ENCODE measurements around the gene THADA. TPM values are rescaled to one million over a fixed set of nuclear protein-coding genes. Genes with fewer than 3 reads are reported as not detected.
A peak's percentile ranks its signal among the peaks of the same experiment; 100 is the strongest.

THADA gene
- total RNA-seq, 1 experiment from 2014 or later: 29.4 TPM

- DNase-seq: peak; percentile 50
These were observed 183.6 kb downstream of the THADA start for GRCh38 chr2:43412114-43412753.

GRCh38 chr2:43410055-43410604, 185.7 kb downstream of the THADA start:
- Histone ChIP-seq H3K4me2 (ENCODE audit: low read depth, low read length, poor library complexity, severe bottlenecking) (no peak overlapping the region), H2AFZ (ENCODE audit: low read length) (no peak overlapping the region), H3K9me2 (replicated peaks; ENCODE audit: insufficient read depth, low read length) (no peaks in the 10 kb centered on the region), H3K27ac (ENCODE audit: low read length) (no peak overlapping the region), H3K36me3 (ENCODE audit: insufficient read depth, low read length) (0 out of 2 replicates have a peak, but pooled peaks cover 5% of the 10 kb centered on the region), H3K4me3 (ENCODE audit: low read length) (no peak overlapping the region), H4K20me1 (ENCODE audit: insufficient read depth, low read depth, low read length) (no peaks in the 10 kb centered on the region), H3K9me3 (ENCODE audit: low read length) (no peaks in the 10 kb centered on the region), H3K9ac (ENCODE audit: low read length) (no peak overlapping the region), H3K4me1 (ENCODE audit: low read length) (peaks cover 79% of the 10 kb centered on the region), H3K79me2 (ENCODE audit: low read length) (no peaks in the 10 kb centered on the region), H3K27me3 (ENCODE audit: low read length) (no peaks in the 10 kb centered on the region)
- DNase-seq: no peak

More at GRCh38 chr2:43412114-43412753, 183.6 kb downstream of the THADA start:
- H3K9me2 ChIP-seq (replicated peaks; ENCODE audit: insufficient read depth, low read length): no peaks in the 10 kb centered on the region
- no peaks in the 10 kb centered on the region for H3K79me2 ChIP-seq (ENCODE audit: low read length)
- H3K4me3 ChIP-seq (ENCODE audit: low read length): no peak overlapping the region
- H3K27me3 ChIP-seq (ENCODE audit: low read length): no peaks in the 10 kb centered on the region
- H4K20me1 ChIP-seq (ENCODE audit: insufficient read depth, low read depth, low read length): no peaks in the 10 kb centered on the region
- no peak overlapping the region for H2AFZ ChIP-seq (ENCODE audit: low read length)
- H3K4me1 ChIP-seq (ENCODE audit: low read length): peaks cover 79% of the 10 kb centered on the region
- H3K9ac ChIP-seq (ENCODE audit: low read length): no peak overlapping the region
- H3K27ac ChIP-seq (ENCODE audit: low read length): peak overlapping the region; percentile 72
- H3K4me2 ChIP-seq (ENCODE audit: low read depth, low read length, poor library complexity, severe bottlenecking): peak overlapping the region; percentile 43
- 0 out of 2 replicates have a peak, but pooled peaks cover 5% of the 10 kb centered on the region for H3K36me3 ChIP-seq (ENCODE audit: insufficient read depth, low read length)
- H3K9me3 ChIP-seq (ENCODE audit: low read length): no peaks in the 10 kb centered on the region

- Histone ChIP-seq H3K36me3 (ENCODE audit: insufficient read depth, low read length) (0 out of 2 replicates have a peak, but pooled peaks cover 4% of the 10 kb centered on the region), H3K9ac (ENCODE audit: low read length) (peak overlapping the region; percentile 48; the same call in 1 of the 2 replicates), H3K4me3 (ENCODE audit: low read length) (peak overlapping the region; percentile 44; the same call in 1 of the 2 replicates), H3K27me3 (ENCODE audit: low read length) (no peaks in the 10 kb centered on the region), H3K79me2 (ENCODE audit: low read length) (no peaks in the 10 kb centered on the region), H3K4me1 (ENCODE audit: low read length) (peaks cover 90% of the 10 kb centered on the region), H3K9me3 (ENCODE audit: low read length) (no peaks in the 10 kb centered on the region), H3K9me2 (replicated peaks; ENCODE audit: insufficient read depth, low read length) (no peaks in the 10 kb centered on the region), H3K27ac (ENCODE audit: low read length) (peak overlapping the region; percentile 70), H3K4me2 (ENCODE audit: low read depth, low read length, poor library complexity, severe bottlenecking) (peak overlapping the region; percentile 65), H4K20me1 (ENCODE audit: insufficient read depth, low read depth, low read length) (no peaks in the 10 kb centered on the region), H2AFZ (ENCODE audit: low read length) (no peak overlapping the region)
- DNase-seq: peak; percentile 84
These were observed 187.3 kb downstream of the THADA start for GRCh38 chr2:43408407-43409160.

GRCh38 chr2:43407935-43408334, 187.9 kb downstream of the THADA start:
- no peak overlapping the region; the same call in 1 of the 2 replicates for H2AFZ ChIP-seq (ENCODE audit: low read length)
- H3K4me1 ChIP-seq (ENCODE audit: low read length): peaks cover 90% of the 10 kb centered on the region

GRCh38 chr2:43406651-43407279, 189.1 kb downstream of the THADA start:
- Histone ChIP-seq H3K4me2 (ENCODE audit: low read depth, low read length, poor library complexity, severe bottlenecking) (peak overlapping the region; percentile 52), H3K27ac (ENCODE audit: low read length) (peak overlapping the region; percentile 16; the same call in 1 of the 2 replicates), H3K4me3 (ENCODE audit: low read length) (no peak overlapping the region), H2AFZ (ENCODE audit: low read length) (no peak overlapping the region), H3K27me3 (ENCODE audit: low read length) (no peaks in the 10 kb centered on the region), H4K20me1 (ENCODE audit: insufficient read depth, low read depth, low read length) (no peaks in the 10 kb centered on the region), H3K9me2 (replicated peaks; ENCODE audit: insufficient read depth, low read length) (no peaks in the 10 kb centered on the region), H3K36me3 (ENCODE audit: insufficient read depth, low read length) (no peaks in the 10 kb centered on the region), H3K4me1 (ENCODE audit: low read length) (peaks cover 90% of the 10 kb centered on the region), H3K9ac (ENCODE audit: low read length) (no peak overlapping the region), H3K9me3 (ENCODE audit: low read length) (no peaks in the 10 kb centered on the region), H3K79me2 (ENCODE audit: low read length) (no peaks in the 10 kb centered on the region)
- no peak for DNase-seq

More at GRCh38 chr2:43407935-43408334, 187.9 kb downstream of the THADA start:
- no peaks in the 10 kb centered on the region for H3K27me3 ChIP-seq (ENCODE audit: low read length)
- H3K36me3 ChIP-seq (ENCODE audit: insufficient read depth, low read length): no peaks in the 10 kb centered on the region
- no peaks in the 10 kb centered on the region for H3K9me2 ChIP-seq (replicated peaks; ENCODE audit: insufficient read depth, low read length)
- H4K20me1 ChIP-seq (ENCODE audit: insufficient read depth, low read depth, low read length): no peaks in the 10 kb centered on the region
- peak overlapping the region; percentile 44 for H3K4me3 ChIP-seq (ENCODE audit: low read length)
- peak overlapping the region; percentile 65 for H3K4me2 ChIP-seq (ENCODE audit: low read depth, low read length, poor library complexity, severe bottlenecking)
- H3K9me3 ChIP-seq (ENCODE audit: low read length): no peaks in the 10 kb centered on the region
- peak overlapping the region; percentile 70 for H3K27ac ChIP-seq (ENCODE audit: low read length)
- peak overlapping the region; percentile 48 for H3K9ac ChIP-seq (ENCODE audit: low read length)
- DNase-seq: no peak
- no peaks in the 10 kb centered on the region for H3K79me2 ChIP-seq (ENCODE audit: low read length)

GRCh38 chr2:43405829-43406228, 190.0 kb downstream of the THADA start:
- Histone ChIP-seq H2AFZ (ENCODE audit: low read length) (no peak overlapping the region), H3K79me2 (ENCODE audit: low read length) (no peaks in the 10 kb centered on the region), H3K27me3 (ENCODE audit: low read length) (no peaks in the 10 kb centered on the region), H3K27ac (ENCODE audit: low read length) (no peak overlapping the region; the same call in 1 of the 2 replicates), H3K4me3 (ENCODE audit: low read length) (no peak overlapping the region), H3K9me3 (ENCODE audit: low read length) (no peaks in the 10 kb centered on the region), H3K4me2 (ENCODE audit: low read depth, low read length, poor library complexity, severe bottlenecking) (no peak overlapping the region), H3K4me1 (ENCODE audit: low read length) (peaks cover 81% of the 10 kb centered on the region), H4K20me1 (ENCODE audit: insufficient read depth, low read depth, low read length) (no peaks in the 10 kb centered on the region), H3K9ac (ENCODE audit: low read length) (no peak overlapping the region), H3K9me2 (replicated peaks; ENCODE audit: insufficient read depth, low read length) (no peaks in the 10 kb centered on the region), H3K36me3 (ENCODE audit: insufficient read depth, low read length) (no peaks in the 10 kb centered on the region)
- no peak for DNase-seq

- no peak overlapping the region for H3K9ac ChIP-seq (ENCODE audit: low read length)
- no peak for DNase-seq
- no peaks in the 10 kb centered on the region for H3K27me3 ChIP-seq (ENCODE audit: low read length)
- peaks cover 56% of the 10 kb centered on the region for H3K4me1 ChIP-seq (ENCODE audit: low read length)
- H3K79me2 ChIP-seq (ENCODE audit: low read length): no peaks in the 10 kb centered on the region
- H3K9me3 ChIP-seq (ENCODE audit: low read length): no peaks in the 10 kb centered on the region
- no peak overlapping the region for H2AFZ ChIP-seq (ENCODE audit: low read length)
- H3K4me2 ChIP-seq (ENCODE audit: low read depth, low read length, poor library complexity, severe bottlenecking): peak overlapping the region; percentile 11
- no peaks in the 10 kb centered on the region for H4K20me1 ChIP-seq (ENCODE audit: insufficient read depth, low read depth, low read length)
- peak overlapping the region; percentile 53; the same call in 1 of the 2 replicates for H3K27ac ChIP-seq (ENCODE audit: low read length)
- H3K9me2 ChIP-seq (replicated peaks; ENCODE audit: insufficient read depth, low read length): no peaks in the 10 kb centered on the region
- H3K4me3 ChIP-seq (ENCODE audit: low read length): no peak overlapping the region
- no peaks in the 10 kb centered on the region for H3K36me3 ChIP-seq (ENCODE audit: insufficient read depth, low read length)
These were observed 193.3 kb downstream of the THADA start for GRCh38 chr2:43402452-43402937.

All from Karpas-422 (cell line).